Tibial nerve (tissue), 4 donors: ENCODE measurements around the gene C16orf96. TPM values are rescaled to one million over a fixed set of nuclear protein-coding genes. Genes with fewer than 3 reads are reported as not detected.
"Not testable (repeated sequence)": the region's sequence is repeated elsewhere in the genome, so short reads cannot be mapped to it uniquely, and the experiment has no call there.

Source experiments
- DNase-seq, 2 donors: peaks; one replicate each; pipeline ENCODE4 v3.0.0-alpha.2; 2019; ENCODE audit warnings: low spot score in 2 of 2
- H3K27ac ChIP-seq, 4 donors: fragments of 200-600 bp; sonication (generic) in 3 of 4; one replicate each; pipeline ENCODE4 v1.5.1; 2017 to 2019; ENCODE audit warnings: mild to moderate bottlenecking in 1 of 4
- H3K27me3 ChIP-seq, 2 donors: fragments of 200-600 bp; sonication (generic) in 1 of 2; one replicate each; pipeline versions ENCODE4 v1.5.1 to v1.6.0; 2017 to 2019
- H3K36me3 ChIP-seq, 3 donors: fragments of 200-600 bp; sonication (generic); one replicate each; pipeline ENCODE4 v1.5.1; 2018 to 2019
- H3K4me1 ChIP-seq, 4 donors: fragments of 200-600 bp; sonication (generic) in 3 of 4; one replicate each; pipeline ENCODE4 v1.5.1; 2017 to 2019
- H3K4me3 ChIP-seq, 4 donors: fragments of 200-600 bp; sonication (generic) in 3 of 4; one replicate each; pipeline ENCODE4 v1.5.1; 2017 to 2019; ENCODE audit warnings: mild to moderate bottlenecking in 1 of 4, moderate library complexity in 1 of 4
- H3K9me3 ChIP-seq, 4 donors: fragments of 200-600 bp; sonication (generic) in 3 of 4; one replicate each; pipeline ENCODE4 v1.5.1; 2017 to 2019
- CTCF ChIP-seq, 5 experiments: fragments of 200-600 bp in 3 of 5; fragments of 450-650 bp in 2 of 5; sonication (generic) in 3 of 5; IDR thresholded peaks; one replicate each; pipeline ENCODE4 v1.5.1; 2016 to 2019; ENCODE audit warnings: antibody characterized with exemption in 5 of 5, mild to moderate bottlenecking in 3 of 5, moderate library complexity in 2 of 5
- EP300 ChIP-seq, 2 donors: sonication (generic); formaldehyde crosslinking; IDR thresholded peaks; one replicate each; pipeline ENCODE4 v1.6.1; 2017; ENCODE audit warnings: antibody characterized with exemption in 2 of 2, mild to moderate bottlenecking in 1 of 2
- POLR2A ChIP-seq, 2 donors: fragments of 450-650 bp; IDR thresholded peaks; one replicate each; pipeline ENCODE4 v1.6.1; 2017; ENCODE audit warnings: antibody characterized with exemption in 2 of 2, mild to moderate bottlenecking in 2 of 2, moderate library complexity in 2 of 2
- WGBS, 2 donors: methylation state at CpG; one replicate each; pipeline ENCODE4 v1.1.5; 2018; 5-methylcytosine and 5-hydroxymethylcytosine counted together
- total RNA-seq, 4 donors: library from RNA; depleted of rRNA; stranded (reverse); fragments of >200 nt; gene quantifications; one replicate each; pipeline ENCODE4 v1.1.0, GENCODE V29; 2016

Gene C16orf96
- total RNA-seq, 4 donors from 2014 or later, result 0.20 to 0.21 TPM; not detected in 2

DNA sequence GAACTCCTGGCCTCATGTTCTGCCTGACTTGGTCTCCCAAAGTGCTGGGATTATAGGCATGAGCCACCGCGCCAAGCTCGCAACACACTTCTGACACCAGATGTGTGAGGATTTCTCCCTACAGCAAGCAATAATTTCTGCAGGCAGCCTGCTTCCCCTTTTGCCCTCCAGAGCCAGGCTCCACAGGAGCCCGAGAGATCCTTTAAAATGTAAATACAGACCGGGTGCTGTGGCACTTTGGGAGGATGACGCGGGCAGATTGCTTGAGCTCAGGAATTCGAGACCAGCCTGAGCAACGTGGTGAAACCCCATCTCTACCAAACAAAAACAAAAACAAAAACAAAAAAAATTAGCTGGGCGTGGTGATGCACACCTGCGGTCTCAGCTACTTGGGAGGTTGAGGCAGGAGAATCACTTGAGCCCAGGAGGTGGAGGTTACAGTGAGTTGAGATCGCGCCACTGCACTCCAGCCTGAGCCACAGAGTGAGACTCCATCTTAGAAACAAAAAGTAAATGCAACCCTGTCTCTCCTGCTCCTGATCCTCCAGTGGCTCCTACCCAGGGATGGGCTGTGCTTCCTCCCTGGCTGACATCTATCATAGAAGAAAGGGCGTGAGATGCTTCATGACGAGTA is 14.7 kb downstream of the C16orf96 start:
- no peak for DNase-seq
- H3K27me3 ChIP-seq, result no peaks in the 10 kb centered on the region
- no peaks in the 10 kb centered on the region for H3K9me3 ChIP-seq
- no peak overlapping the region for H3K4me3 ChIP-seq
- 65 to 70% methylated on average over 15 of the region's 15 CpGs for WGBS, 2 donors
- no peak for TF ChIP-seq POLR2A (IDR thresholded peaks at IDR 0.05)
- no peak for TF ChIP-seq EP300 (IDR thresholded peaks at IDR 0.05)
- TF ChIP-seq CTCF (IDR thresholded peaks at IDR 0.05), result no peak
- H3K4me1 ChIP-seq, result no peaks in the 10 kb centered on the region
- H3K36me3 ChIP-seq, result no peaks in the 10 kb centered on the region
- no peak overlapping the region for H3K27ac ChIP-seq

- no peak for DNase-seq
- TF ChIP-seq EP300 (IDR thresholded peaks at IDR 0.05), result no peak
- TF ChIP-seq CTCF (IDR thresholded peaks at IDR 0.05), result no peak
- no peaks in the 10 kb centered on the region for H3K27me3 ChIP-seq
- no peaks in the 10 kb centered on the region for H3K36me3 ChIP-seq
- H3K27ac ChIP-seq, result no peak overlapping the region
- WGBS, 2 donors, result 61 to 69% methylated on average over 4 of the region's 4 CpGs
- H3K4me1 ChIP-seq, result no peaks in the 10 kb centered on the region
- H3K4me3 ChIP-seq, result no peak overlapping the region
- no peaks in the 10 kb centered on the region for H3K9me3 ChIP-seq
These were observed 16.6 kb downstream of the C16orf96 start for GRCh38 chr16:4572715-4573114.

GRCh38 chr16:4573926-4574325 is 17.8 kb downstream of the C16orf96 start:
- H3K27me3 ChIP-seq, DNase-seq, H3K4me3 ChIP-seq, H3K36me3 ChIP-seq, H3K27ac ChIP-seq, H3K4me1 ChIP-seq, H3K9me3 ChIP-seq: not testable (repeated sequence)
- WGBS, 2 donors, result 75 to 83% methylated on average over 7 of the region's 7 CpGs

DNA sequence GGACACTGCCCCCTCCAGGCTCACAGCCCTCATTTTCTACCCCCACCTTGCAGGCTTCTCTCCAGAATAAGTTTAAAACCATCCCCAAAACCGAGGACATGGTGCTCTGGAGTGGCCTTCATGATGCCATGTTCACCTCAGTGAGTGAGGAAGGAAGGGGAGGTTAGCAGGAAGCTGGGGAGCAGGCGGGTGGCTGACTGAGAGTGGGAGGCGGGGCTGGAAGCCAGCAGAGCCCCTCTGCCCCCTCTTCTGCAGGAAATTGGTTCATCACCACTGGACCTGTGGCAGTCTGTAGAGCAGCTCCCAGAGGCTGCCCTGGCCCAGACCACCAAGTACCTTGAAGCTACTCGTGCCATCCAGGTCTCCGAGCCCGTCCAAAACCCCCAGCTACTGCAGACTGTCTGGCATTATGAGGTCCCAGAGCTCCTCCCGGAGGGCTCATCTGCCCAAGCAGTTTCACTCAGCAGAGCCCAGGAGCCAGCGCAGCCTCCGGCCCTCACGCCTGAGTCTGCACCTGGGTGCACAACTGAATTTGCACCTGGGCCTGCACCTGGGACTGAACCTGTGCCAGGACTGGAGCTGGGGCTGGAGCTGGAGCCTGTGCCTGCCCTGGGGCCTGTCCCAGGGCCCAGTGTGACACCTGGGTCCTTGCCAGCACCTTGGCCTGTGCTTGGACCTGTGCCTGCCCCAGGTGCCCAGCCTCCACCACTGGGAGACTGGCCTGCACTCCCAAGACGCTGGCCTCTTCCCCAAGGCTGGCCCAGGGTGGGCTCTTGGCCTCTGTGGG is 19.0 kb downstream of the C16orf96 start:
- Histone ChIP-seq H3K27ac (no peak overlapping the region), H3K4me3 (no peak overlapping the region), H3K9me3 (no peaks in the 10 kb centered on the region), H3K36me3 (no peaks in the 10 kb centered on the region), H3K27me3 (no peaks in the 10 kb centered on the region), H3K4me1 (no peaks in the 10 kb centered on the region)
- no peak for DNase-seq
- WGBS, 2 donors, result 61 to 80% methylated on average over 6 to 9 of the region's 11 CpGs
- TF ChIP-seq EP300 (IDR thresholded peaks at IDR 0.05) (no peak), CTCF (IDR thresholded peaks at IDR 0.05) (no peak), POLR2A (IDR thresholded peaks at IDR 0.05) (no peak)

GRCh38 chr16:4576008-4576407 is 19.9 kb downstream of the C16orf96 start:
- no peaks in the 10 kb centered on the region for H3K4me1 ChIP-seq
- H3K36me3 ChIP-seq, result no peaks in the 10 kb centered on the region
- H3K27me3 ChIP-seq, result no peaks in the 10 kb centered on the region
- no peaks in the 10 kb centered on the region for H3K9me3 ChIP-seq
- no peak overlapping the region for H3K27ac ChIP-seq
- DNase-seq, result no peak
- no peak for TF ChIP-seq EP300 (IDR thresholded peaks at IDR 0.05)
- no peak for TF ChIP-seq CTCF (IDR thresholded peaks at IDR 0.05)
- TF ChIP-seq POLR2A (IDR thresholded peaks at IDR 0.05), result no peak
- 89 to 95% methylated on average over 9 to 12 of the region's 15 CpGs for WGBS, 2 donors
- no peak overlapping the region for H3K4me3 ChIP-seq
